Measurements from ENCODE around the gene BCO1. TPM values are rescaled to one million over a fixed set of nuclear protein-coding genes. Genes with fewer than 3 reads are reported as not detected.

Gene BCO1
- total RNA-seq, 1 donor from 2014 or later: 0.58 TPM

GRCh38 chr16:81204798-81205680, 33.5 kb upstream of the BCO1 start:
- H3K4me3 ChIP-seq (ENCODE audit: low read depth, low read length): no peak overlapping the region
- peak; percentile 82 for TF ChIP-seq CTCF (conservative IDR thresholded peaks at IDR 0.05; ENCODE audit: low read depth, low read length)
- DNase-seq (ENCODE audit: low read depth): no peak

GRCh38 chr16:81207076-81207475, 31.4 kb upstream of the BCO1 start:
- H3K4me3 ChIP-seq (ENCODE audit: low read depth, low read length): no peak overlapping the region
- DNase-seq (ENCODE audit: low read depth): no peak
- no peak for TF ChIP-seq CTCF (conservative IDR thresholded peaks at IDR 0.05; ENCODE audit: low read depth, low read length)

GRCh38 chr16:81210807-81211206, 27.7 kb upstream of the BCO1 start:
- no peak for DNase-seq (ENCODE audit: low read depth)
- no peak for TF ChIP-seq CTCF (conservative IDR thresholded peaks at IDR 0.05; ENCODE audit: low read depth, low read length)
- no peak overlapping the region for H3K4me3 ChIP-seq (ENCODE audit: low read depth, low read length)

- DNase-seq (ENCODE audit: low read depth): no peak
- no peak for TF ChIP-seq CTCF (conservative IDR thresholded peaks at IDR 0.05; ENCODE audit: low read depth, low read length)
- H3K4me3 ChIP-seq (ENCODE audit: low read depth, low read length): no peak overlapping the region
Measured at GRCh38 chr16:81212830-81213465, 25.5 kb upstream of the BCO1 start.

GRCh38 chr16:81214745-81215166, 23.7 kb upstream of the BCO1 start:
- no peak overlapping the region for H3K4me3 ChIP-seq (ENCODE audit: low read depth, low read length)
- no peak for DNase-seq (ENCODE audit: low read depth)
- TF ChIP-seq CTCF (conservative IDR thresholded peaks at IDR 0.05; ENCODE audit: low read depth, low read length): peak; percentile 58

- H3K4me3 ChIP-seq (ENCODE audit: low read depth, low read length): no peak overlapping the region
- DNase-seq (ENCODE audit: low read depth): no peak
- no peak for TF ChIP-seq CTCF (conservative IDR thresholded peaks at IDR 0.05; ENCODE audit: low read depth, low read length)
Measured at GRCh38 chr16:81216114-81216513, 22.4 kb upstream of the BCO1 start.
